ENCODE data around the gene RAB4A.

GRCh38 chr1:229344937-229345684, 74.2 kb downstream of the RAB4A start:
- TF ChIP-seq CTCF (IDR thresholded peaks at IDR 0.05) (no peak), EZH2 (IDR thresholded peaks at IDR 0.05) (no peak)
